Measurements from ENCODE around the gene LDLRAD4.
"Not testable (repeated sequence)": the region's sequence is repeated elsewhere in the genome, so short reads cannot be mapped to it uniquely, and the experiment has no call there.

The LDLRAD4 gene

GRCh38 chr18:13321923-13322322, 103.4 kb downstream of the LDLRAD4 start:
- in situ Hi-C loops (cut with MboI; ENCODE audit: low sequenced_read_pairs) = no loop called here

GRCh38 chr18:13323186-13323585, 104.6 kb downstream of the LDLRAD4 start:
- in situ Hi-C loops (cut with MboI; ENCODE audit: low sequenced_read_pairs) = no loop called here

- in situ Hi-C loops (cut with MboI; ENCODE audit: low sequenced_read_pairs) = no loop called here
Measured at GRCh38 chr18:13324880-13325279, 106.3 kb downstream of the LDLRAD4 start.

GRCh38 chr18:13328213-13328612, 109.7 kb downstream of the LDLRAD4 start:
- in situ Hi-C loops (cut with MboI; ENCODE audit: low sequenced_read_pairs) = no loop called here

DNA sequence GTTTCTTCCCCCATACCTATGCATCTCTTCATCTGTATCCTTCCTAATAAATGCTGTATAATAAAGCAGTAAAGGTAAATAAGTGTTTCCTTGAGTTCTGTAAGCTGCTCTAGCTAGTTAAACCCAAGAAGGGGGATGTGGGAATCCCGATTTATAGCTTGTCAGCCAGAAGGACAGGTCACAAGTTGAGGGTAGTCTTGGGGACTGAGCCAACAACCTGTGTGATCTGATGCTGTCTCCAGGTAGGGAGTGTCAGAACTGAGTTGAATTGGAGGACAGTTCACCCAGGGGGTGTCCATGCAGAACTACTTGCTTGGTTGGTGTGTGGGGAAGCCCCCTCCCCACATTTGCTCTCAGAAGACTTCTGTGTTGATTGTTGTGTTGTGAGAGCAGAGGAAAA, 112.4 kb downstream of the LDLRAD4 start:
- in situ Hi-C loops (cut with MboI; ENCODE audit: low sequenced_read_pairs) = no loop called here

DNA sequence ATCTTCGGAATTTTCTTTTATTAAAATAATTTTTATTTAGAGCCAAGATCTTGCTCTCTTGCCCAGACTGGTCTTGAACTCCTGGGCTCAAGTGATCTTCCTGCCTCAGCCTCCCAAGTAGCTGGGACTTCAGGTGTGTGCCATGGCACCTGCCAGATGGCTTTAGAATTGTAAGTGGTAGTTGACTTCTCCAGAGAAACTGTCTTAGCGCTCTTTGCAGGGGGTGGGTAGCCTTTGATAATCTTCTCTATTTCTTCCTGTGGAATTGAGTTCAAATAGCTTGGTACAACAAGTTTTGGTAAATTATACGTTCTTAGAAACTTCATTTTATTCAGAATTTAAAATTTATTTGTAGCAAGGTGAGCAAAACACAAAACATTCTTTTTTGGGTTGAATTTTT, 113.3 kb downstream of the LDLRAD4 start:
- in situ Hi-C loops (cut with MboI; ENCODE audit: low sequenced_read_pairs) = no loop called here

DNA sequence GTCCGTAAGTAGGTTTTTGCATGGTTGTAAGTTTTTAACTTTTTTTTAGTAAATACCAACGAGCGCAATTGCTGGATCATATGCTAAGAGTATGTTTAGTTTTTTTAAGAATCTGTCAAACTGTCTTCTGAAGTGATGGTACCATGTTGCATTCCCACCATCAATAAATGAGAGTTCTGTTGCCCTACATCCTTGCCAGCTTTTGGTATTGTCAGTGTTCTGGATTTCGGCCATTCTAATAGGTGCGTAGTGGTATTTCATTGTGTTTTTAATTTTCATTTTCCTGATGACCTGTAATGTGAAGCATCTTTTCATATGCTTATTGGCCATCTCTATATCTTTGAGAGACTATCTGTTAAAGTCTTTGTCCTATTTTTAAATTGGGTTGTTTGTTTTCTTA, 114.3 kb downstream of the LDLRAD4 start:
- in situ Hi-C loops (cut with MboI; ENCODE audit: low sequenced_read_pairs) = no loop called here

GRCh38 chr18:13335903-13336302, 117.3 kb downstream of the LDLRAD4 start:
- in situ Hi-C loops (cut with MboI; ENCODE audit: low sequenced_read_pairs) = no loop called here

- in situ Hi-C loops (cut with MboI; ENCODE audit: low sequenced_read_pairs) = no loop called here
Measured at GRCh38 chr18:13336841-13337240, 118.3 kb downstream of the LDLRAD4 start.

- in situ Hi-C loops (cut with MboI; ENCODE audit: low sequenced_read_pairs) = no loop called here
Measured at GRCh38 chr18:13337369-13337768, 118.8 kb downstream of the LDLRAD4 start.

DNA sequence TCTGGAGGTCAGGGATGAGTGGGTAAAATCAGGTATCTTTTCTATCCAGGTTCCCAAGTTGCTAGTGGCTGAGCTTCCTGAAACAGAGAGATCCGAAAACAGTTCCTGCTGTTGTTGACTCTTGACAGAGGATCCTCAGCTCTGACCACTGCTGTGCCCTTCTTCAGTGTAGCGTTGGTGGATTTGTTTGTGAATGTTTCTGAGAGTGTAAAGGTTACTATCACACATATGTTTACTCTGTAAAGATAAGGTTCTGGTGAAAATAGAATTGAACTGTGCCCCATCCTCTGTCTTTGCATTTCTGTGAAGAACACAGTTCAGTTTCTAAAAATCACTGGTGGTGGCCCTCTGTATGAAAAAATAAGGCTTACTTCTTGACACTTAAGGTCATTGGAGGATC, 119.8 kb downstream of the LDLRAD4 start:
- in situ Hi-C loops (cut with MboI; ENCODE audit: low sequenced_read_pairs) = no loop called here

DNA sequence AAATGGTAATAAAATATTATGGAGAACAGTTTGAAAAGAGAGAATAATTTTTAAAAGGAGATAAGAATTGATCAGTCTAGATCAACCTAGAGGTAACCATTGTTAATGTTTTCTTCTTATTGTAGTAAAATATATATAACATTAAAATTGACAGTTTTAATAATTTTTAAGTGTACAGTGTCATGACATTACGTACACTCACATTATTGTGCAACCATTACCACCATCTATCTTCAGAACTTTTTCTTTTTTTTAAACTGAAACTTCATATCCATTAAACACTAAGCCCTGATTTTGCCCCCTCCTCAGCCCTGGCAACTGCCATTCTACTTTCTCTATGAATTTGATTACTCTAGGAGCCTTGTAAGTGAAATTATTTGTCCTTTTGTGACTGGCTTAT, 121.1 kb downstream of the LDLRAD4 start:
- in situ Hi-C loops (cut with MboI; ENCODE audit: low sequenced_read_pairs) = no loop called here

DNA sequence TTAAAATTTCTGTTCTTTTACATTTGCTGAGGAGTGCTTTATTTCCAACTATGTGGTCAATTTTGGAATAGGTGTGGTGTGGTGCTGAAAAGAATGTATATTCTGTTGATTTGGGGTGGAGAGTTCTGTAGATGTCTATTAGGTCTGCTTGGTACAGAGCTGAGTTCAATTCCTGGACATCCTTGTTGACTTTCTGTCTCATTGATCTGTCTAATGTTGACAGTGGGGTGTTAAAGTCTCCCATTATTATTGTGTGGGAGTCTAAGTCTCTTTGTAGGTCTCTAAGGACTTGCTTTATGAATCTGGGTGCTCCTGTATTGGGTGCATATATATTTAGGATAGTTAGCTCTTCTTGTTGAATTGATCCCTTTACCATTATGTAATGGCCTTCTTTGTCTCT, 127.9 kb downstream of the LDLRAD4 start:
- in situ Hi-C loops (cut with MboI; ENCODE audit: low sequenced_read_pairs) = not testable (repeated sequence)

GRCh38 chr18:13353084-13353823, 134.7 kb downstream of the LDLRAD4 start:
- in situ Hi-C loops (cut with MboI; ENCODE audit: low sequenced_read_pairs) = no loop called here

- in situ Hi-C loops (cut with MboI; ENCODE audit: low sequenced_read_pairs) = no loop called here
Measured at GRCh38 chr18:13354402-13354801, 135.8 kb downstream of the LDLRAD4 start.

DNA sequence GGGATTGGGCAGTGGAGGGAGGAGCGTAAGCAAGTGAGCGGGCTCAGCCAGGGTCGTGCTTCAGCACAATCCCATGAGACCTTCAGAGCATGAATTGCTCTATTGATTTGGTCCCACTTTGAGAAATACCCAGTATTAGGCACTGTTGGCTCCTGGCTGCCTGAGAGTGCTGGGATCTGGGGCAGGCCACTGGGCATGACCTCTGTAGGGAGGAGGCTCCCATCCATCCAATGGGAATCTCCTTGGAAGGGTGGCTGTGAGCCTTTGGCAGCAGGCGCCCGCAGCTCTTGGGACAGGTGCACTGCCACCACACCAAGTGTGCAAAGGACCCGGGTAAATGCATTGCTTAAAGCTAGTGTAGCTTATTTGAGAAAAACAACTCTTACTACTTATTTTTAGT, 137.5 kb downstream of the LDLRAD4 start:
- in situ Hi-C loops (cut with MboI; ENCODE audit: low sequenced_read_pairs) = no loop called here

DNA sequence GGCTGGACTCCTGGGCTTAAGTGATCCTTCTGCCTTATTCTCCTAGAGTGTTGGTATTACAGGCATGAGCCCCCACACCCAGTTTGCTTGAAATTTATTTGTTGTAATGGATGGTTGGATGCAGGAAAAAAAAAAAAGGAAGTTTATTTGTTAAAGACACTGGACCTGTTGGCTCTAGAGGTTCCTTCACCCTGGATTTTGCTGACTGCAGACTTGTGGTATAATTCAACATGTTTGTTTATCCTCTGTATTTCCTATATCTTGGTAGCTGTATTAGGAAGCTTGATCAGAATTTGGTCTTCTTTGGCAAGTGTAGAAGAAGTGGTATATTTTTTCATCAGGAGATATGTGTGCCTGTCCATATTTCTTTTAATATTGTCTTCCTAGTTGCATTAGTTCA, 138.7 kb downstream of the LDLRAD4 start:
- in situ Hi-C loops (cut with MboI; ENCODE audit: low sequenced_read_pairs) = no loop called here

DNA sequence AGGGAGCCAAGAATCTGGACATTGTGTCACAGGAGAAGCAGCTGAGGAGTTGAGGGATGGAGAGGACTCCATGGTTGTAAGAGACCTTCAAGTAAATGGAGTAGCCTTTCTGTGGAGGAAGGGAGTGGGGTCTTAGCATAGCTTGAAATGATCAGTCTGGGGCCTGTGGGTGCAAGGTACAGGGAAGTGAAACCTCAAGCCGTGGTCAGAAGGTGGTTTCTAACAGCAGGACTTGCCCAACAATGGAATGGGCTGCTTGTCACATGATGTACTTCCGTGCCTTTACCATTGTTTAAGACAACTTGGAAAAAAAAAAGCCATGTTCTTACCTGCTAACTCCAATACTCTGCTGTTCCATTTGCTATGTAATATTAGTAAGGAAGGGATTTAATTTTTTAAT, 140.7 kb downstream of the LDLRAD4 start:
- in situ Hi-C loops (cut with MboI; ENCODE audit: low sequenced_read_pairs) = no loop called here

DNA sequence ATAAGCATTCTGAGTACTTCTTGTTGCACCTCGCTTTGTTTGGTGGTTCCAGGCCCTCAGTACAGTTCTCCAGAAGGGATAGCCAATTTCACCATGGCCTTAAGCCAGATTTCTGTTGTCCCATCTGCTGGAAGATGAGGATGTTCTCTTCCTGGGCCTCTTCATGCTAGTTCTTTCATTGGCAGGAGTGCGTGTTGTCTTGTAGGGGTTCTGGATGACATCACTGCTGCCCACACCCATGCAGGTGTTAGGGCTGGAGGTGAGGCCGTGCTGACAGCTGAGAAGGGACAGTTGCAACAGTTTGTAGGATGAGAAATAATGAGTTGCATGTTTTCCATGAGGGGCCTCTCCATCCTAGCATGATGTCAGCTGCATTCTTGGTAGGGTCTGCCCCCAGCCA, 142.9 kb downstream of the LDLRAD4 start:
- in situ Hi-C loops (cut with MboI; ENCODE audit: low sequenced_read_pairs) = no loop called here

DNA sequence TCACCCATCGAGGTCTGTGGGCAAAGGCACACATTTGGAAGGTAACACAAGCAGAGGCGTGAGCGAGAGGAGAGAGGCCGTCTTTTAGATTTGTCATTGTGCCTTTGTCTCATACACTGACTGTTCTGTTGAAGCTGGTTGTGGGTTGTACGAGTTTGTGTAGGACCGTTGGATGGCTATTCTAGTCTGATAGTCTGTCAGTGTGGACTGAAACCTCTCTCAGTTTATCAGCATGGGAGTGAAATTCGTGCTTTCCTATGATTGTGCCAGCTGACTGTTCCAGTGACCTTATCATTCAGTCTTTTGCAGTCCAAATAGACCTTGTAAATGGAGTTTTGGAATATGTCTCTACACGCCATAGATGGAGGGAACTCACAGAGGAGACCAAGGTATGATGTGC, 143.5 kb downstream of the LDLRAD4 start:
- in situ Hi-C loops (cut with MboI; ENCODE audit: low sequenced_read_pairs) = no loop called here

- in situ Hi-C loops (cut with MboI; ENCODE audit: low sequenced_read_pairs) = no loop called here
Measured at GRCh38 chr18:13362607-13363006, 144.0 kb downstream of the LDLRAD4 start.

GRCh38 chr18:13363359-13363758, 144.8 kb downstream of the LDLRAD4 start:
- in situ Hi-C loops (cut with MboI; ENCODE audit: low sequenced_read_pairs) = no loop called here

DNA sequence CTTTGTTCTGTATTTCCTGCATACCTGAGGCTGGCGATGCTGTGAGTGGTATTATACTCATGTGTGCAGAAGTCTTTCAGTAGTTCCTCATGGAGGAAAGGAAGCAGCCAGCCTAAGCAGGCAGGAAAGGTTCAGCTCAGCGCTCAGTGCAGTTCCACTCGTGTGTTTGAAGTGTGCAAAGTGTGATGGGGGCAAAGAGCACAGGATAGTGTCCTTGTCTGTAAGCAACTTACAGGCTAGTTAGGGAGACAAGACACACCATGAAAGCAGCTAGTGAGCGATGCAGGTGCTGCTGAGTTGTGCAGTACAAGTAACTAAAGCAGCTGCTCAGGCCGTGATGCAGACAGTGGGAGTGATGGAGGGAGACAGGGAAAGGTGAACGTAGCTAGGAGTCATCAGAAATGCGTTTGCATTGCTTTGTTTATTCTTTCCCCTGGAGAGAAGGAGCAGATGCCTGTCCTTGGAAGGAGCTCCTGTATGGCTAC, 146.2 kb downstream of the LDLRAD4 start:
- in situ Hi-C loops (cut with MboI; ENCODE audit: low sequenced_read_pairs) = no loop called here

Measured in HL-60/S4 (cell line).